HG03442 (cell line): ENCODE results near the gene PHF21A.

Source experiments
- ATAC-seq: cut with Tn5 transposase; IDR thresholded peaks from one replicate; pipeline ENCODE4 v1.9.1; 2021; ENCODE audit warnings: mild to moderate bottlenecking, moderate library complexity; ENCODE audit not compliant: unreplicated experiment

Gene PHF21A

DNA sequence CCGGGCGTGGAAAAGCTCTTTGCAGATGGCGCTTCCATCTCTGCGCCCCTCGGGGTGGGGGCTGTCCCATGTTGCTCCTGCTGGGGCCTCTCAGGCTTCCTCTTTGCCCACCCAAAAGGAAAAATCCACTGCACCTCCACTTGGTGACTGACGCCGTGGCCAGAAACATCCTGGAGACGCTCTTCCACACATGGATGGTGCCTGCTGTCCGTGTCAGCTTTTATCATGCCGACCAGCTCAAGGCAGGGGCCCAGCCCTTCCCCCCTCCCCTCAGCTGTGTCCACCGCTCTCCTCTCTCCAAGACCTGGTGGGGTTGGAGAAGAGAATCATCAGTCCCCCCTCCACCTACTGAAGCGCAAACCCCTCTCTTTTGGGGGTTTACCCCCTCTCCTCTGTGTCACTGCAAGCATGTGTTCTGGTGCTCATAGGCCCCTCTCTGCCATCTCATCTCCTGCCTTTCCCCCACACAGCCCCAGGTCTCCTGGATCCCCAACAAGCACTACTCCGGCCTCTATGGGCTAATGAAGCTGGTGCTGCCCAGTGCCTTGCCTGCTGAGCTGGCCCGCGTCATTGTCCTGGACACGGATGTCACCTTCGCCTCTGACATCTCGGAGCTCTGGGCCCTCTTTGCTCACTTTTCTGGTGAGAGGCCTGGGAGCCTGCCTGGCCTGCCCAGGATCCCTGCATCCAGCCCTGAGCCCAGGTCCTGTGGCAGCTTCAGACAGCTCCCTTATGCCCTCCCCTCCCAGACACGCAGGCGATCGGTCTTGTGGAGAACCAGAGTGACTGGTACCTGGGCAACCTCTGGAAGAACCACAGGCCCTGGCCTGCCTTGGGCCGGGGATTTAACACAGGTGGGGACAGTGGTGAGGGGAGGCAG, 197.0 kb downstream of the PHF21A start:
- ATAC-seq = no peak

DNA sequence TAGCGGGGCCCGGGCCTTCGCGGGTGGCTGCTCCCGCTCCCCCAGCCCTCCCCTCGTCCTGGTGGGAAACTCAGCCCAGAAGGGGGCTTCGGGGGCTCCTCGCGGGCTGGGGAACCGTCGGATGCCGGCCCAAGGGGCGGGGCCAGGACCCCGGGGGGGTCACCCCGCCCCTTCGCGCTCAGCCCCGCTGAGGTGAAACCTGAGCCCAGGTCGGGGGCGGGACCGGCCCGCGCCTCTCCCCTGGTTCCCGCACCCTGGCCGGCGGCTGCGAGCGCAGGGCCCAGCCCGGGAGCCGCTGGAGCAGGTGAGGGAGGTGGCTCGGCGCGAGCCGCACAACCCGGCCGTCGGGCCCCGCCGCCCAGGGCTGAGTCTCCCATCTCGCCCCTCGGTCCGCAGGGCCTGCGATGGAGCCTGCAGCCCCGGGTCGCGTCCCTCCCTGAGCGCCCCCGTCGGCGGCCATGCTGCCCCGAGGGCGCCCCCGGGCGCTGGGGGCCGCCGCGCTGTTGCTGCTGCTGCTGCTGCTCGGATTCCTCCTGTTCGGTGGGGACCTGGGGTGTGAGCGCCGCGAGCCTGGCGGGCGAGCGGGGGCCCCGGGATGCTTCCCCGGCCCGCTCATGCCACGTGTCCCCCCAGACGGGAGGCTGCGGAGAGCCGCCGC, 198.7 kb downstream of the PHF21A start, which contains the start of gene LARGE2:
LARGE2 (plus strand) TSS at position 232 of the 658 bp plus-strand sequence; CDS start at position 459, 227 bp downstream.
- no peak for ATAC-seq

DNA sequence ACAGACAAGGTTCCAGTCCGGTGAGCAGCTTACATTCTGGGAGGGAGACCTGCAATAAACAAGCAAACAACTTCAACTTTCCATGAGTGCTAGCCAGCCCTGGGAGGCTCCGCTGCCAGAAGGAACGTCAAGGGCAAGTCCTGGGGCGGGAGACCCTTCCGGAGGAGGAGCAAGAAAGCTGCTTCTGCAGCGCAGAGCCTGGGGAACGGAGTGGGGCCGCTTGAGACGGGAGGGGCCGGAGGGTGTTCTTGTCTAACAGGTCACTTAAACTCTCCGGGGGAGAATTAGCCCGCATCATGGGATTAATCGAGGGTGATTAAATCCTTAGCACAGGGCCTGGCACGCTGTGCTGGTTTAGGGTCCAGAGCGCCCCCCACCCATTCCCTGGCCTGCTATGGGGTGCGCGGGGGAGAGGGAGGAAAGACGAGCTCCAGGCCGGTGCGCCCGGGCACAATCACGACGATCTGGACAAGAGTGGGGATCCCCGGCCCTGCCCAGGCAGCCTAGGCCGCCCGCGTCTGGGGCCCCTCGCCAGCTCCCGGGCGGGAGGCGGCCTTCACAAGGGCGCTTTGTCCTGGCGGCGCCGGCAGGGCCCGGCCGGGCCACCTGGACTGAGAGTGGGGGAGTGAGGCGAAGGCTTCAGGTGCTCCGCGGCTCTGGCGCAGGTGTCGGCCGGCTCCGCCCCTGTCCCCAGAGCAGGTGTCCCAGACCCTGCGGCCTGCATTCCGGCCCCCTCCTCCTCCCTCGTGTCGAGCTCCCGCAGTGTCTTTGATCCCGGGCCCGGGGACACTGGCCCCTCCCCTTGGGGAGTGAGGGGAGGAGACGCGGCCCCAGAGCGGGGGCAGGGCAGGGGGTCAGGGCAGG, 199.5 kb downstream of the PHF21A start:
- ATAC-seq = no peak

DNA sequence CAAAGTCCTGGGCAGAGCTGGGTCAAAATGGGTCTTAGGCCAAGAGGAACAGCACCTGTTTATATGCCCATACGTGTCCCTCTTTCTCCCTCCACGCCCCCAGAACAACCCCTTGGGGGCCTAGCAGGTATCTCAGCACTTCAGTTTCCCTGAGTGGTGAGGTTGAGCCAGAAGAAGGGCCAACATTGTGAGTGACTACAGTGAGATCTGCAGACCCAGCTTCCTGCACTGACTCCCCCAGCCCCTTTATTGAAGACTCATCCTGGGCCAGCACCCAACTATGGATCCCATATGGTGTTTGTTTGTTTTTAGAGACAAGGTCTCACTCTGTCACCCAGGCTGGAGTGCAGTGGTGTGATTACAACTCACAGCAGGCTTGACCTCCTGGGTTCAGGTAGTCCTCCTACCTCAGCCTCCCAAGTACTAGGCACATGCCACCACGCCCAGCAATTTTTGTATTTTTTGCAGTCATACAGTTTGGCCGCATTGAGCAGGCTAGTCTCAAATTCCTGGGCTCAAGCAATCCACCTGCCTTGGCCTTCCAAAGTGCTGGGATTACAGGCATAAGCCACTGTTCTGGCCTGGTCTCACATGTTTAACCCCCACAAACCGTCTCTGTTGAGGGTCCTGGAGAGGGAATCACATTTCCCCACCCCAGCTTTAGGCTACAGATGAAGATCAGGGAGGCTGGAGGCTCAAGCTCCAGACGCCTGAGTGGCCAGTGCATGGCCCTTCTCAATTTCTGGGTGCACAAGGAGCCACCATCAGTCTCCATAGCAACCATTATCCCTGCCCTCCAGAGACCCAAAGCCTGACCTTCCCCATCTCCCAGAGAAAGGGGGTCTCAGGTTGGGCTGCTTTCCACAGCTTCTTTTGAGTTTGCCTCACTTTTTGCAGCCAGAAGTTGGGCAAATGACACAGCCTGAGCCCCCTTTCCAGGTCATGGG, 200.4 kb downstream of the PHF21A start:
- no peak for ATAC-seq

DNA sequence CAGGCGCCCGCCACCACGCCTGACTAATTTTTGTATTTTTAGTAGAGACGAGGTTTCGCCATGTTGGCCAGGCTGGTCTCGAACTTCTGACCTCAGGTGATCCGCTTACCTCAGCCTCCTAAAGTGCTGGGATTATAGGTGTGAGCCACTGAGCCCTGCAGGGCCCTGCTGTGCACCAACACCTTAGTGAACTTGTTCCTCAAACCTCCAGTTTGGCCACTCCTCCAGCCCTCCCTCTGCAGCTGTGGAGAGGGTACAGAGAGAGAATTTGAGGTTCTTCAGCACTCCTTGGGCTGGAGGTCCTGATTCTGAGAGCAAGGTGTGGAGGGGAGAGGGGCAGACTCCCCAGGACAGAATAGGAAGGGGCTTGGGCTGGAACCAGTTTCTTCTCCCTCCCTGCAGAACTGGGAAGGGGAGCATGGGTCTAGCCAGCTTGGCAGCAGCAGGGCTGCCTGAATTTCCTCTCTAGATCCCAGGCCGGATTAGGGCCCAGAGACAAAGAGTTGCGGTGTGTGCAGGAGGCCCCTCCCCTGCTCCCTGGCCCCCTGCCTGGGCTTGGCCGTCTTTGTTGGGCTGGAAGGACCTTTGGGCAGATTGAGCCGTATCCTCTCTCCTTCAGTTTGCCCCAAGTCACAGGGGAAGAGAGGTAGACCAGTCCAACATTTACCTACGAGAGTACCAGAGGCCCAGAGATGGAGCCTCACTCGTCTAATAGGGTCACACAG, 201.3 kb downstream of the PHF21A start:
- ATAC-seq = no peak

DNA sequence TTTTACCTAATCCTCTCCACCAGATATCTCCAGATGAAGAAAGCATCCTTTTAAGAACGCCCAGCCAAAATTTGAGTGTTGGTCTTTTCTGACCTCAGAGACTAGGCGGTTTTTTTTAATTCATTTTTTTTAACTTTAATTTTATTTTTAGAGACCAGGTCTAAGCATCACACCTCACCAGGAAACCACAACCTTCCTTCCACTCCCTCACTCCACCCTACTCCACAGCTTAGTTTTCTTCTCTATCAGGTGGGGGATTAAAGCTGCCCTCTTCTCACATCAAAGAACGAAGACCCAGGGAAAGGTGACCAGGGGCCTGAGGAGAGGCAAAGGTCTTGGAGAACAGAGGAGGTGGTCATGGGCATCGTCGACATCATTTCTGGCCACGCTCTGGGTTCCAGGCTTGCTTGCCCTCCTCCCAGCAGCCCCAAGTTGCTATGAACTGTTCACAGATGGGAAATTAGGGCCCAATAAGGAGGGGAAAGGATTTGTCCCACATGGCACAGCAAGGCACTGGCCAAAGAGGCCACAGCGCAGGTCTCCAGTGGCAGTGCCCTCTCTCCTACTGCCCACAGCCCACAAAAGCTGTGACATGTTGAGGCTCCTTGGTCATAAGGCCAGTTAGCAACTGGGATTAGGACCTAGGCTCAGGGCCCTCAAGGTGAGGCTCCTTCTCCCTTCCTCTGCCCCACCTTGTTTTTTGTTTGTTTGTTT, 202.1 kb downstream of the PHF21A start:
- ATAC-seq = no peak

DNA sequence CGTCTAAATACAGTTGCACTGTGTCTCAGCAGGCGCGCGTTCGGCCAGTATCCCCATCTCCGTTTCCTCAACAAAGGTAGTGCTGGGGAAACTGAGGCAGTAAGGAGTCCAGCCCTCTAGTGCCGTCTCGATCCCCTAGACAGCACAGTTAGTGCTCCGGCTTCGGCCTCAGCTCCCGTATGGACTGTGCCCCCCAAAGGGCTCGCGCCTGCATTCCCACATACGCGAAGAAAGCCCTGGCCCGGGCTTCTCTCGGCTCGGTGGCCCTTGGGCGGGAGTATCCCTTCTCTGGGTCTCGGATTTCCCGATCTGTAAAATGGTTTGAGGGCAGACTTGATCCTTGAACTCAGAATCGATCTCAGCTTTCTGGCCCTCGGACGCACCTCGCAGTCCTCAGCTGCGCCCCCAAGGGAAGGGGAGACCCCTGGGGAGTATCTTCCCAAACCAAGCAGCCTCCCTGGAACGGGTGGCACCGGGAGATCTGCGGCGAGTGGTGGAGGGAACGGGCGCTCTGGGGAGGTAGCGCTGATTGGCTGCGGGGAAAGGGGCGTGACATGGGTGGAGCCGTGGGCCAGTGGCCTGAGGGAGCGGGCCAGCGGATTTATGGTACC, 202.8 kb downstream of the PHF21A start:
- peak; percentile 34 for ATAC-seq

DNA sequence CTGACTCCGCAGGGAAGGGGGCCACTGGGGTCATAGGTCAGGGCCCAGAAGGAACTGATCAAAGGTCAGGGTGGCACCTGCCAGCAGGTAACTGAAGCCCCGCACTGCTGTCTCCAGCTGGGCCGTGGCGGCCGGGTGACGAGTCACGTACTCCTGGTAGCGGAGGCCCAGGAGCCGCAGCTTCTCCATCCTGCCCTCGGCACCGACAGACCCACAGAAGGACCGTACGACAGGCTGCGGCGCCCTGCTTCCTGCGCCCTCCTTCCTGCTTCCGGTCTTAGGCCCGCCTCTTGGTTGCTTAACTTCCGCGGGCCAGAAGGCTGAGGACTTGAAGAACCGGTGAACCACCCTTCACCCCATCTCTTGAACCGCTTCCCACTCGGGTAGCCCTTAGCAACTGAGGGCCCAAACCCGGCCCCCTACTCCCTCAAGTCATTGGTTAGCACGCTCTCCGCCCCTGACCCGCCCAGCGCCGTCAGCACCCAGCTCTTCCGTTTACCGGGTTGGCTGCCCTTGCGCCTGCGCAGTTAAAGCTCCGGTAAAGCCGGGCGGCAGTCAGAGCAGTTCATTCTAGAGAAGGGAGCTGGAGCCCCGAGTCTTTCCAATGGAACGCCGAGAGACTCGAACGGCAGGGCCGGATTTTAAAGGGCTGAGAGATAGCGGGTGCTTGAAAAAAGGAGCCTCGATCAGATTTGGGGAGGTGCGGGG, 203.5 kb downstream of the PHF21A start, which contains the start of gene PEX16:
PEX16 (minus strand) TSS at position 255 of the 708 bp plus-strand sequence; CDS start at position 189, 66 bp downstream.
- peak; percentile 87 for ATAC-seq

DNA sequence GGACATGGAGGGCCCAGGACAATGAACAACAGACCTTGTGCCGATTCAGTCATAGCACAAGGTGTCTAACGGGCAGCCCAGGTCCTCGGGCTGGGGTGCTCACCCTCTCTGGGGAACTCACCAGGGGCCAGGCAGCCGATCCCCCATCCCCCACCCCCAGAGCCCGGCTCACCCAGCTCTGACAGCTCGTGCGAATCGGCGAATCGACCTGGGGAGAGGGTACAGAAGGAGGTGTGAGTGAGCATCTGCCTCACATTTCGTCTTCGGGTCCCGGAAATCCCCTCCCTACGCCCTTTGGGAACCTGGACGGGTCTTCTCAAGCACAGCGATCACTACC, 204.0 kb downstream of the PHF21A start:
- no peak for ATAC-seq

DNA sequence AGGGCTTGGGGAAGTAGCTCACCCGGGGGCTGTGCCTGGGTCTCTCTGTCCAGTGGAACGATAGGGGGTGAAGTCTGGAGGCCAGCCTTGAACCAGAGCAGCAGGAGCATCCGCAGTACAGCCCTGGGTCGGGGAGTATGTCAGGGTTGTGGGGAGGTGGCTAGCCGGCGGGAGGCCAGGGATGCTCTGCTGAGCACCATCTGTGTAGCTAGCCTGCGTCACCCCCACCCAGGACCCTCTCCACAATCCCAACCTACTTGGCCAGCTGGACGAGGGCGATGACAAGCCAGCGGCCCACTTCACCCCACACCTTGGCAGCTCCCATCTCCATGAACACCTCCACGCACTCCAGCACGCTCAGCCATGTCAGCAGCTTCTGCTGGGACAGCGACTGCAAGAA, 205.8 kb downstream of the PHF21A start:
- no peak for ATAC-seq

DNA sequence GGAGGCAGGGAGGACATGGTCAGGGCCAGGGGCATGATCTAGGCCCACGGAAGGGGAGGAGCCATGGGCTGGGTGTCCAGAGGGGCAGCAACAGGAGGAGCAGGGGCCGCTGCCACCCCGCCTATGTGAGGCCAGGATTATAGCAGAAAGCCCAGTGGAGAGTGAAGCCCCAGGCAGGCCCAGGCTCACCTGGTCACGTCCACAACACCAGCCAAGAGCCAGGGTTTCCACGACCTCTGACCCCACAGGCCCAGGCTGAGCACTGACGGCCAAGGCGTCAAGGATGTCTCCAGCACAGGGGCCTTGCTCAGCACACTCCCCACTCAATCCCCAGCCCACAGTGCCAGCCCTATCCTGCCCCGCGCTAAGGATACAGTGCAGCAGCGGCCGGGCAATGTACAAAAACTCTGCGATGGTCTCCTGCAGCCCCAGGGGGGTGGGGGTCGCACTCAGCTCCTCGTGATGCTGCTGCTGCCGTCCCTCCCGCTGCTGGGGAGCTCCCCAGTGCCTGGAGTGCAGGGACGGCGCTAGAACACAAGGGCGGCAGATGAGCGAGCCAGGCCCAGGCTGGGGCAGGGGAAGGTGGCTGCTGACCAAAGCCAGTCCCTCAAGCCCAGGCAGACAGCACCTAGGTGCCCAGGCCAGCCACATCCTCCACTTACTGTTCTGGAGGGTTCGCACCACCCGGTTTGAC, 207.2 kb downstream of the PHF21A start:
- ATAC-seq = no peak

DNA sequence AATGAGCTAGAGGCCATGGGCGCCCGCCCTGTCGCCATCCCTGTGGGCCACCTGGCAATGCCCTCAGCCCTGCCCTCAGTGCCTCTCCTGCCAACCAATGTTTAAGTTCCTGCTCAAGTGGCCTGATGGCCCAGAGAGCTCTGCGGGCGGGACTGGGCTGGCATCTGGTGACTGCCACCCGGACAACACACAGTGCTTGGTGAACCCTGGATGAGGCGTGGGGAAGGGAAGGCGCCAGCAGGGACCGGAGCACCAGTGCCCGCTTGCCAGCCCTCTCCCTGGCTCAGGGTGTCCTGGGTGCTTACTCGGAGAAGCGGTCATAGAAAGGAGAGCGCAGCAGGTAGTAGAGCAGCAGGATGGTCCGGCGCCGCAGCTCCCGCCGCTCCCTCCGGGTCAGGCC, 207.7 kb downstream of the PHF21A start:
- ATAC-seq = no peak

DNA sequence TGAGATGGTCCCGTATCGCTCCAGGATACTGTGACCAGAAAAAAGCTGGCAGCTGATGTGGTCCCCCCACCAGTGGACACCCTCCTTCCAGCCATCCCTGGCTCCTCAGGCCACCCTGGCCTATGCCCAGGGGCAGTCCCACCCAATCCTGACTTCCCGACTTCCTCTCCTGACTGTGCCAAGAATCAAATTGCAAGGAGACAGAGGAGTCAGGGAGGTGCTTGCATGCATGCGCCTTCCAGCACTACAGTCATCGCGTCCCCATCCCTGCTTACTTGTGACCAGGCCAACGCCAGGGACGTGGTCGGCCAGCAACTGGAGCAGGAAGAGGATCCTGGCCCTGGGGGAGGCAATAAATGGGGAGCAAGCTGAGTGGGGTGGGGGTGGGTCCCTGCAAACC, 210.6 kb downstream of the PHF21A start:
- ATAC-seq = no peak

DNA sequence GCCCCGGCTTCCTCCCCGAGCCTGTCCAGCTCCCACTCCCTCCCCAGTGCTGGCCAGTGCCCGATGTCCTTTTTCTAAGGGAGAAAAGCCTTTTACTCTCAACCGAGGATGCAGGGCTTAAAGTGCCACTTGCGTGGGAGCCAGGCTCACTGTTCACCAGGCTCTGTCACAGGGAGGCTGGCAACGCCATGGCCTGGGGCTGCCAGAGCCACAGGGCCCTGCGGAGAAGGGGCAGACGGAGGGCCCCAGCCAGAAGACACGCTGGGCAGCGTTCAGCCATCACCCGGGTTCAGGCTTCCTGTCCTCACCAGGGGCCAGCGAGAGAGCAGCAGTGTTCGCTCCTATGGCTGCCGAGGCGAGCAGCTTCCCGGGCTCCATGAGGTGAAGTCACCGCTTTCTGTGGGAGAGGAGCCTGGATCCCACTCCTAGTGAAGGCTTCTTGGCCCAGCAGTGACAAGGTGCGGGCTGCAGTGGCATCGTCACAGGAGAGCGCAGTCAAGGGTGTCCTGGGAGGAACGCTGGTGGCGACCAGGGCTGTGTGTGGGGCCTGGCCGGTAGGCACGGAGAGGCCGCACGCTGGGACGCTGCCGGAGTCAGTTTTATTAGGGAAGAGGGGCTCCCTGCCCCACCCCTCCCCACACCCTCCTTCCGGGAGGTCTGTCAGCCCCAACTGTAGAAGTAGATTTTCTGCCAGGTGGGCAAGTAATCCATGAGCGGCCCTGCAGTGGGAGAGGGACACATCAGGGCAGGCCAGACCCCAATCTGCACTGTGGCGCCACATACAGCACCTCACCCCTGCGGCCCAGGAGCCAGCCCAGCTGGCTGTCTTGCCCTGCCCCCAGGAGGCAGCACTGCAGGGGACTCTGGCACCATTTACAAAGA, 211.4 kb downstream of the PHF21A start:
- no peak for ATAC-seq

DNA sequence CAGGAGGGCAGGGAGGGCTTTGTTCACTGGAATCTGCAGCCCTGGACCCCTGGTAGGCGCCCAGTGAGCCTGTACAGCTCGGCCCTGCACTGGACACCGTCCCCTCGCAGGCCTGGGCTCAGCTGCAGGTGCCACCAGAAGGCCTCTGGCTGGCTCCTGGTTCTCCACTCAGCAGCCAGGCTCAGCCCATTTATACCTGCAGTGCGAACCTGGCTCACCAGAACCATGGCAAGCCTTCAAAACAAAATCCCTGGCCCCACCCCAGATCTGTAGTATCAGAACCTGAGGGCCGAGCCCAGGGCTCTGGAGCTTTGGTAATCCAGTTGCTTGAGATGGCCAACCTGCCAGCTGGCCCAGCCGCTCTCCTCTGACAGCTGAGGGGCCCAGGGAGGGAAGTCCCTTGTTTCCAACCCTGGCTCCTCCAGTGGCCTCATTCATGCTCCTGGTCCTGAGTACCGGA, 213.3 kb downstream of the PHF21A start:
- no peak for ATAC-seq

DNA sequence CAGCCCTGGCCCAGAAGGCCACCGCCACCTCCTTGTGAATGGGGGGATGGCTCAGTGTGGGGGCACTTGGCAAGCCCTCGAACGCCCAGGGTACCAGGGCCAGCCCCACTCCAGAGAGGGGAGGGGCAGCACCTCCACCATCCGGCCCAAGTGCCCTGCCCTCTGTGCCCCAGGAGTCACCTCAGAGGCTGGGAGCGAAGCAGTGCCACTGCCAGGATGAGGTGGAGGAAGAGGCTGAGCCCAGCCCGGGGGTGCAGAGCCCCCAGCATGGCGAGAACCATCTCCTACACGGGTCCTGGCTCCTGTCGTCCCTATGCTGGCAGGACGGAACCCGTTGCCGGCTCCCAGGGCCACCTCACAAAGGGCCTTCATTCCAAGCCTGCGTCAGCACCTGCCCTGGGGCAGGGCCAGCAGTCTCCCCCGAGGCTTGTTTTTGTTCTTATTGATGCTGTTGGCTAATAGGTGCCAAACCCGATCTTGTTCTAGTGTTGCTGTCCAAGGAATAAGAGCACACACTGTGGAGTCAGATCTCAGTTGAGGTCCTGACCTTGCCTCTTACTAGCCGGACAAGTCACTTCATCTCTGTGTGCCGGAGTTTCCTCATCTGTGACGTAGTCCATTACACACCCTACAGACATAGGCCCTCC, 214.2 kb downstream of the PHF21A start, which contains the start of gene FREY1:
FREY1 (minus strand) TSS at position 307 of the 647 bp plus-strand sequence; CDS start at position 281, 26 bp downstream.
- no peak for ATAC-seq
